ENCODE measurements around the gene RNF4. TPM values are rescaled to one million over a fixed set of nuclear protein-coding genes. Genes with fewer than 3 reads are reported as not detected.

RNF4 gene
- total and polyA plus RNA-seq, 10 of the 15 experiments (the other 5 are each of a cell fraction or from before 2014, with no cell fraction given): 34.9 to 145 (median 76.1) TPM

DNA sequence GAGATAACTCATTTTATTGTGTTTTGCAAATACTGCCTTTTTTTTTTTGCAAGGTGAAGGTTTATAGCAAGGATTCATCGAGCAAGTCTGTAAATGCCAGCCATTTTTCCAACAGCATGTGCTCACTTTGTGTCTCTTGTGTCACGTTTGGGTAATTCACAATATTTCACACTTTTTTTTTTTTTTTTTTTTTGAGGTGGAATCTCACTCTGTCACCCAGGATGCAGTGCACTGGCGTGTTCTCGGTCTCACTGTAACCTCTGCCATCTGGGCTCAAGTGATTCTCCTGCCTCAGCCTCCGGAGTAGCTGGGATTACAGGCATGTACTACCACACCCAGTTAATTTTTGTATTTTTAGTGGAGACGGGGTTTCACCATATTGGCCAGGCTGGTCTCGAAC, 1.9 kb downstream of the RNF4 start:
- ChIA-PET POLR2A (interaction anchor here (0.6 to 6.7 kb wide), 5 partner anchors 8 to 66 kb away, joined by 3 to 80 read pairs (median 6); partner anchors contain the start of gene FAM193A), RAD21 (ENCODE audit: unreplicated experiment) (interaction anchor here (3.6 to 4.9 kb wide), 2 partner anchors 13 to 65 kb away, joined by 27 to 47 read pairs; partner anchors contain the start of gene FAM193A), CTCF (interaction anchor here (1.0 to 2.4 kb wide), 4 partner anchors 12 to 64 kb away, joined by 3 to 11 read pairs (median 6); no protein-coding TSS in a partner anchor), SMC1A (ENCODE audit: uncharacterized antibody, unreplicated experiment) (interaction anchor here (1.1 to 10.3 kb wide), 5 partner anchors 12 to 145 kb away, joined by 3 to 113 read pairs (median 3); no protein-coding TSS in a partner anchor)
- DNase-seq (ENCODE audit: low read depth, low spot score) (no peak), ATAC-seq (no peak), FAIRE-seq (no peak)
- no peaks in the 10 kb centered on the region for H3K27me3 ChIP-seq (replicated peaks in 1 of 2; ENCODE audit: control insufficient read depth in 2 of 2, insufficient read depth in 2 of 2, low read length in 1 of 2)
- no peak overlapping the region for H3K27ac ChIP-seq (ENCODE audit: control insufficient read depth, insufficient read depth)
- H4K20me1 ChIP-seq (ENCODE audit: control insufficient read depth, insufficient read depth): peaks cover 4% of the 10 kb centered on the region; the same call in 1 of the 2 replicates
- in situ Hi-C loops (cut with MboI): no loop called here
- H3K9ac ChIP-seq (ENCODE audit: control insufficient read depth, insufficient read depth, low read length): peak overlapping the region; percentile 99; the same call in 1 of the 2 replicates
- H3K36me3 ChIP-seq (ENCODE audit: control insufficient read depth in 2 of 2, insufficient read depth in 2 of 2, low read length in 1 of 2): peaks cover 1 to 10% of the 10 kb centered on the region in 2 experiments; a peak in 3 of 4 replicates
- peak overlapping the region; percentile 91 for H3K4me3 ChIP-seq
- no peak for TF ChIP-seq CBFB (IDR thresholded peaks at IDR 0.05; ENCODE audit: low read depth)
- no peak for TF ChIP-seq TCF3 (IDR thresholded peaks at IDR 0.05; ENCODE audit: borderline replicate concordance, insufficient read depth, low read depth, low read length)
- TF ChIP-seq ESRRA (IDR thresholded peaks at IDR 0.05; ENCODE audit: low read length): no peak
- no peak for TF ChIP-seq SREBF2 (IDR thresholded peaks at IDR 0.05; ENCODE audit: low read length)
- TF ChIP-seq HCFC1 (IDR thresholded peaks at IDR 0.05; ENCODE audit: low read length): no peak
- no peak for TF ChIP-seq ZNF217 (IDR thresholded peaks at IDR 0.05)
- no peak for TF ChIP-seq IRF4 (IDR thresholded peaks at IDR 0.05; ENCODE audit: low read depth, low read length)
- no peak for TF ChIP-seq KLF5 (IDR thresholded peaks at IDR 0.05; ENCODE audit: partially characterized antibody)
- peak overlapping the region; percentile 78 for H3K4me2 ChIP-seq (ENCODE audit: control insufficient read depth, insufficient read depth)
- 82% methylated on average over 7 of the region's 7 CpGs for WGBS (ENCODE audit: insufficient coverage, insufficient replicate concordance, low lambda C conversion rate, missing lambda C conversion rate)
- H3K9me3 ChIP-seq (replicated peaks; ENCODE audit: control insufficient read depth, insufficient read depth, low read length): no peaks in the 10 kb centered on the region; the same call in 2 of the 3 replicates
- intact Hi-C loops (cut with micrococcal nuclease; ENCODE audit: unreplicated experiment): no loop called here
- H3K79me2 ChIP-seq (ENCODE audit: control insufficient read depth, insufficient read depth, low read length): peaks cover 79% of the 10 kb centered on the region
- BruUV-seq (replicated peaks): no TSS peak
- H2AFZ ChIP-seq (ENCODE audit: control insufficient read depth, low read depth, low read length): no peak overlapping the region
- H3K4me1 ChIP-seq (ENCODE audit: control insufficient read depth, insufficient read depth, low read length): peaks cover 7% of the 10 kb centered on the region

Data from GM12878 (cell line).